ENCODE measurements around the gene ZNF197. TPM values are rescaled to one million over a fixed set of nuclear protein-coding genes. Genes with fewer than 3 reads are reported as not detected.
"Not testable (repeated sequence)": the region's sequence is repeated elsewhere in the genome, so short reads cannot be mapped to it uniquely, and the experiment has no call there.

The ZNF197 gene
- total and polyA plus RNA-seq, 2 donors (not counting 1 experiment from before 2014, with no cell fraction given), result 4.4 to 16.9 TPM

DNA sequence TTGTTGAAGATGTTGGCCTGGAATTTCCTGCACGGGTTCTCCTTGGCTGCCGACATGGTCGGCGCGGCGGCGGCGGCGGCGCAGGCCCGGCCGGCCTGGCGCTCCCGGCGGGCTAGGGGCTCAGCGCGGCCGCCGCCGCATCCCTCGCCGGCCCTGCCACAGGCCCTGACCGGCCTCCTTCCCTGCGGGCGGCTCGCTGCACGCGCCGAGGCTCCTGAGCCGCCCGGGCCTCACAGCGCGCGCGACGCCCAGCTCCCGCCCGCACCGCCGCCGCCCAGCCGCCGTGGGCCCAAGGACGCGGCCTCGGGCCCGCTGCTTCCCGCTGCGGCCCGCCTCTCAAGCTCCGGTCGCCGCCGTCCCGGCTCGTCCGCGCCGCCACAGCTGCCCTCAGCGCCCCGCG lies 43.9 kb upstream of the ZNF197 start:
- H3K9me3 Mint-ChIP-seq (ENCODE audit: insufficient read depth); H3K27ac Mint-ChIP-seq; CTCF ChIA-PET; H2AFZ ChIP-seq (ENCODE audit: insufficient read depth, low read depth, low read length, poor library complexity, severe bottlenecking); DNase-seq; H3K27ac ChIP-seq (ENCODE audit: low read length in 2 of 2); H3K4me2 ChIP-seq (replicated peaks; ENCODE audit: low read depth, low read length, poor library complexity, severe bottlenecking); ATAC-seq (ENCODE audit: low read depth); H3K4me3 Mint-ChIP-seq; POLR2A ChIA-PET; H3K79me2 ChIP-seq (ENCODE audit: control insufficient read depth, insufficient read depth, low read length); H4K20me1 ChIP-seq (ENCODE audit: control insufficient read depth, insufficient read depth, low read length, poor library complexity, severe bottlenecking); H3K36me3 ChIP-seq (replicated peaks in 1 of 2; ENCODE audit: control extremely low read depth in 1 of 2, control insufficient read depth in 1 of 2, extremely low read depth in 1 of 2, insufficient read depth in 2 of 2, low read length in 1 of 2); H3K4me3 ChIP-seq (ENCODE audit: control extremely low read depth in 1 of 5, extremely low read depth in 1 of 5, insufficient read depth in 1 of 5, low read depth in 2 of 5, low read length in 4 of 5); H3K27me3 ChIP-seq (replicated peaks in 1 of 4; ENCODE audit: control extremely low read depth in 1 of 4, control insufficient read depth in 3 of 4, insufficient read depth in 4 of 4, low read length in 3 of 4); intact Hi-C loops (cut with micrococcal nuclease); H3K9ac ChIP-seq (ENCODE audit: low read length): not testable (repeated sequence)
- Mint-ChIP-seq H3K27me3 (peaks cover 20% of the 10 kb centered on the region), H3K4me1 (peaks cover 19% of the 10 kb centered on the region)
- Histone ChIP-seq H3K9me3 (ENCODE audit: control extremely low read depth in 1 of 3, control insufficient read depth in 2 of 3, insufficient read depth in 1 of 3, low read length in 2 of 3) (peaks cover 0 to 26% (median 0%) of the 10 kb centered on the region in 3 donors), H3K4me1 (ENCODE audit: control insufficient read depth in 2 of 2, insufficient read depth in 2 of 2, low read length in 2 of 2) (peaks cover 16 to 19% of the 10 kb centered on the region in 2 donors)
- 70% methylated on average over 56 of the region's 62 CpGs for WGBS (ENCODE audit: insufficient coverage)

DNA sequence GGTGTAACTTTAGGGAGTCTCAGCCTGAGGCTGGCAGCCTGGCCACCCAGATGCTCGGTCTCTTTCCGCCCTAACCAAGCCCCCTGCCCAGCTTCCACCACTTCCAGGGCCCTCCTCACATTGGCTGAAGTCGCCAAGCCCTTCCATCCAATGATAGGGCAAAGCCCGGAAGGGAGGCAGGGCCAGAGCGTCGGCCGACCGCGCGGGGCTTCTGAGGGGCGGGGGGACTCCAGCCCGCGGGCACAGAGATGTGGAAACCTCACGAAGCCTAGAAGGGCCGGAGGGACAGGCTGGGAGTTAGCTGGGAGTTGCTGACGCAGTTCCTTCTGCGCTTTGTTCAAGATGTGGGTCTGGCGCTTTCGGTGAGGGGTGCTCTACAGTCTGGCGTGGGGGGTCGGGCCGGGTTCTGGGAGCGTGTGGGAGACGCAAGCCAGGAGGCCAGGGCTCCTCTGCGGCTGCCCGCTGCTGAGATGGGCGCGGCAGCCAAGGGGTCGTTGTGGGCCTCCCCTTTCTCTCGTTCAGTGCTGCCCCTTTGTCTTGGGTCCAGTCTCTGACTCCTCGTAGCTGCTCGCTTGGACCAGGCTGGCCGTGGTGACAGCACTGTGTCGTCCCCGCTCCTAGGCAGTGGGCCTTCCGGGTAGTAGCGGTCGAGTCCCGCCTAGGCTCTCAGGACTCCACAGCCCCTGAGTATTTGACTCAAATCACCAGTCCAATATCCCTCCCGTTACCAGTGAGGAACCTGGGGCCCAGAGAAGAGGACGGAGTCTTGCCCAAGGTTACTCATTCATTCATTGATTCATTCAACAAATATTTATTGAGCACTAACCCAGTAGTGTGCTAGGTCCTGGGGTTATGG lies 40.0 kb upstream of the ZNF197 start, which contains the start of gene ZNF660:
Gene ZNF660 (plus strand): TSS at position 319 of the 856 bp plus-strand sequence. CDS start 9,230 bp downstream, outside the sequence.
- H3K4me3 Mint-ChIP-seq, result peak within 1 kb of the TSS; percentile 88
- Histone ChIP-seq H3K27me3 (replicated peaks in 1 of 4; ENCODE audit: control extremely low read depth in 1 of 4, control insufficient read depth in 3 of 4, insufficient read depth in 4 of 4, low read length in 3 of 4) (no peaks in the 10 kb centered on the region), H3K79me2 (ENCODE audit: control insufficient read depth, insufficient read depth, low read length) (no peaks in the 10 kb centered on the region), H3K27ac (ENCODE audit: low read length in 2 of 2) (peak within 1 kb of the TSS in 1 of 2 donors; percentile 67), H3K4me2 (replicated peaks; ENCODE audit: low read depth, low read length, poor library complexity, severe bottlenecking) (peak within 1 kb of the TSS; percentile 88), H3K9ac (ENCODE audit: low read length) (peak within 1 kb of the TSS; percentile 71), H2AFZ (ENCODE audit: insufficient read depth, low read depth, low read length, poor library complexity, severe bottlenecking) (peak within 1 kb of the TSS; percentile 86), H3K4me3 (ENCODE audit: control extremely low read depth in 1 of 5, extremely low read depth in 1 of 5, insufficient read depth in 1 of 5, low read depth in 2 of 5, low read length in 4 of 5) (peak within 1 kb of the TSS; percentile 47 to 66 (median 62)), H3K9me3 (ENCODE audit: control extremely low read depth in 1 of 3, control insufficient read depth in 2 of 3, insufficient read depth in 1 of 3, low read length in 2 of 3) (peaks cover 0 to 13% (median 1%) of the 10 kb centered on the region in 3 donors), H4K20me1 (ENCODE audit: control insufficient read depth, insufficient read depth, low read length, poor library complexity, severe bottlenecking) (no peaks in the 10 kb centered on the region), H3K4me1 (ENCODE audit: control insufficient read depth in 2 of 2, insufficient read depth in 2 of 2, low read length in 2 of 2) (peaks cover 16 to 19% of the 10 kb centered on the region in 2 donors), H3K36me3 (replicated peaks in 1 of 2; ENCODE audit: control extremely low read depth in 1 of 2, control insufficient read depth in 1 of 2, extremely low read depth in 1 of 2, insufficient read depth in 2 of 2, low read length in 1 of 2) (peaks cover 0 to 3% of the 10 kb centered on the region in 2 experiments)
- ChIA-PET CTCF (interaction anchor here (1.6 kb wide), 1 partner anchor 52 kb away, joined by 4 read pairs; no protein-coding TSS in a partner anchor), POLR2A (interaction anchor here (0.8 kb wide), 1 partner anchor 178 kb away, joined by 3 read pairs; no protein-coding TSS in a partner anchor)
- no peaks in the 10 kb centered on the region for H3K9me3 Mint-ChIP-seq (ENCODE audit: insufficient read depth)
- peaks cover 20% of the 10 kb centered on the region for H3K27me3 Mint-ChIP-seq
- 2% methylated on average over 40 of the region's 41 CpGs for WGBS (ENCODE audit: insufficient coverage)
- intact Hi-C loops (cut with micrococcal nuclease), result loop anchor here (5.0 kb wide), 1 partner anchor 37 kb away; no protein-coding TSS in a partner anchor
- no peak within 1 kb of the TSS for H3K27ac Mint-ChIP-seq
- peaks cover 19% of the 10 kb centered on the region for H3K4me1 Mint-ChIP-seq
- TF ChIP-seq EZH2 (IDR thresholded peaks at IDR 0.05; ENCODE audit: borderline replicate concordance, insufficient read depth, low read depth, low read length, poor library complexity, severe bottlenecking), result no peak
- TF ChIP-seq, protein P1, sequence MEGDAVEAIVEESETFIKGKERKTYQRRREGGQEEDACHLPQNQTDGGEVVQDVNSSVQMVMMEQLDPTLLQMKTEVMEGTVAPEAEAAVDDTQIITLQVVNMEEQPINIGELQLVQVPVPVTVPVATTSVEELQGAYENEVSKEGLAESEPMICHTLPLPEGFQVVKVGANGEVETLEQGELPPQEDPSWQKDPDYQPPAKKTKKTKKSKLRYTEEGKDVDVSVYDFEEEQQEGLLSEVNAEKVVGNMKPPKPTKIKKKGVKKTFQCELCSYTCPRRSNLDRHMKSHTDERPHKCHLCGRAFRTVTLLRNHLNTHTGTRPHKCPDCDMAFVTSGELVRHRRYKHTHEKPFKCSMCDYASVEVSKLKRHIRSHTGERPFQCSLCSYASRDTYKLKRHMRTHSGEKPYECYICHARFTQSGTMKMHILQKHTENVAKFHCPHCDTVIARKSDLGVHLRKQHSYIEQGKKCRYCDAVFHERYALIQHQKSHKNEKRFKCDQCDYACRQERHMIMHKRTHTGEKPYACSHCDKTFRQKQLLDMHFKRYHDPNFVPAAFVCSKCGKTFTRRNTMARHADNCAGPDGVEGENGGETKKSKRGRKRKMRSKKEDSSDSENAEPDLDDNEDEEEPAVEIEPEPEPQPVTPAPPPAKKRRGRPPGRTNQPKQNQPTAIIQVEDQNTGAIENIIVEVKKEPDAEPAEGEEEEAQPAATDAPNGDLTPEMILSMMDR (IDR thresholded peaks at IDR 0.05), result no peak
- ATAC-seq (ENCODE audit: low read depth), result peak; percentile 86
- DNase-seq, result peak; percentile 42
